HepG2 (cell line): Measurements from ENCODE around the gene RAB35. TPM values are rescaled to one million over a fixed set of nuclear protein-coding genes. Genes with fewer than 3 reads are reported as not detected.

Experiments
- ATAC-seq: fragments of 200-7000 bp; cut with Tn5 transposase; 3 replicates; pipeline ENCODE4 v1.9.1; 2020; ENCODE audit warnings: mild to moderate bottlenecking, moderate library complexity
- BruUV-seq: library from RNA; stranded (reverse); fragments of 400-500 nt; replicated peaks from 2 replicates; lab custom pipeline; 2021; lab: Mats Ljungman, UMichigan
- CTCF ChIA-PET: fragments of 300-600 bp; formaldehyde crosslinking; extraction: SDS; loops from one replicate; lab custom pipeline; 2021; ENCODE audit warnings: low total read pairs, inconsistent platforms, low intra/inter-chr PET ratio; lab: Yijun Ruan, JAX
- POLR2A ChIA-PET: fragments of 350-600 bp; sonication (Branson Sonifier 250); formaldehyde crosslinking; loops from one replicate; lab custom pipeline; 2020; ENCODE audit warnings: antibody characterized with exemption, inconsistent platforms; lab: Yijun Ruan, JAX
- DNase-seq: peaks from one replicate; pipeline ENCODE4 v3.0.0-alpha.2; 2015; ENCODE audit warnings: low spot score
- FAIRE-seq: peaks from 3 replicates; lab custom pipeline; 2011; peaks lifted over from hg19 to GRCh38; lab: Jason Lieb, UNC
- H2AFZ ChIP-seq: one replicate; pipeline ENCODE4 v1.6.1; 2011; ENCODE audit warnings: low read length, inconsistent platforms
- H3K27ac ChIP-seq: fragments of 300-600 bp; 3 replicates; pipeline ENCODE4 v1.8.0; 2011; ENCODE audit warnings: mixed run types, mild to moderate bottlenecking, mixed read lengths, low read length, inconsistent platforms; ENCODE audit not compliant: insufficient read depth; ENCODE audit errors: extremely low read length
- H3K27me3 ChIP-seq, 2 experiments: fragments of 200-600 bp in 1 of 2; 2 replicates in 1 of 2; 3 replicates in 1 of 2; pipeline versions ENCODE4 v1.6.0 to v1.8.0; 2011; ENCODE audit warnings: low read length in 2 of 2, mild to moderate bottlenecking in 2 of 2, moderate library complexity in 2 of 2, inconsistent platforms in 1 of 2; ENCODE audit not compliant: insufficient read depth in 2 of 2, control insufficient read depth in 1 of 2
- H3K36me3 ChIP-seq, 2 experiments: fragments of 200-600 bp in 1 of 2; replicated peaks in 1 of 2; 2 replicates in 1 of 2; 3 replicates in 1 of 2; pipeline versions ENCODE4 v1.5.1 to v1.8.0; 2011; ENCODE audit warnings: low read length in 2 of 2, inconsistent platforms in 1 of 2; ENCODE audit not compliant: insufficient read depth in 2 of 2, control insufficient read depth in 1 of 2
- H3K4me1 ChIP-seq: 2 replicates; pipeline ENCODE4 v1.5.1; 2012; ENCODE audit warnings: low read length, inconsistent platforms; ENCODE audit not compliant: insufficient read depth
- H3K4me2 ChIP-seq: 2 replicates; pipeline ENCODE4 v1.6.0; 2011; ENCODE audit warnings: low read depth, low read length, inconsistent platforms
- H3K4me3 ChIP-seq, 3 experiments: fragments of 200-600 bp in 1 of 3; sonication (generic), shearing (Covaris generic) in 1 of 3; replicated peaks in 1 of 3; 2 replicates each; pipeline ENCODE4 v1.5.1; 2011 to 2016; ENCODE audit warnings: low read length in 3 of 3, inconsistent platforms in 2 of 3, low read depth in 2 of 3, mild to moderate bottlenecking in 2 of 3, control low read depth in 1 of 3, mixed read lengths in 1 of 3; ENCODE audit not compliant: insufficient read depth in 1 of 3
- H3K79me2 ChIP-seq: one replicate; pipeline ENCODE4 v1.6.1; 2011; ENCODE audit warnings: low read length, inconsistent platforms; ENCODE audit not compliant: insufficient read depth
- H3K9ac ChIP-seq: 2 replicates; pipeline ENCODE4 v1.6.0; 2011; ENCODE audit warnings: mild to moderate bottlenecking, low read depth, low read length, inconsistent platforms; ENCODE audit not compliant: insufficient read depth
- H3K9me3 ChIP-seq: 2 replicates; pipeline ENCODE4 v1.5.1; 2012; ENCODE audit warnings: mild to moderate bottlenecking, low read length
- H4K20me1 ChIP-seq: 2 replicates; pipeline ENCODE4 v1.6.0; 2011; ENCODE audit warnings: inconsistent platforms, mild to moderate bottlenecking, low read length, moderate library complexity; ENCODE audit not compliant: insufficient read depth
- EED ChIP-seq: sonication (generic); formaldehyde crosslinking; IDR thresholded peaks from 2 replicates; pipeline ENCODE4 v1.5.0; 2020; ENCODE audit warnings: mild to moderate bottlenecking, missing genetic modification reagents
- NFE2L2 ChIP-seq: fragments of 150-350 bp; IDR thresholded peaks from 2 replicates; pipeline ENCODE4 v1.6.1; 2014; ENCODE audit warnings: low read length
- RBFOX2 ChIP-seq: fragments of 200-400 bp; formaldehyde crosslinking; IDR thresholded peaks from 2 replicates; pipeline ENCODE4 v1.6.1; 2017; ENCODE audit warnings: low read depth, mild to moderate bottlenecking, low read length
- YY1 ChIP-seq: IDR thresholded peaks from 2 replicates; pipeline ENCODE4 v1.6.1; 2011; ENCODE audit warnings: low read length, low read depth, moderate library complexity, mild to moderate bottlenecking; ENCODE audit not compliant: insufficient read depth, insufficient replicate concordance
- ZNF124 ChIP-seq: sonication (generic); formaldehyde crosslinking; IDR thresholded peaks from 2 replicates; pipeline ENCODE4 v1.4.0; 2020; ENCODE audit warnings: missing genetic modification reagents
- ZNF263 ChIP-seq: sonication (generic); formaldehyde crosslinking; IDR thresholded peaks from 2 replicates; pipeline ENCODE4 v1.4.0; 2020; ENCODE audit warnings: missing genetic modification reagents
- ZNF335 ChIP-seq: sonication (generic); formaldehyde crosslinking; IDR thresholded peaks from 2 replicates; pipeline ENCODE4 v1.4.0; 2020; ENCODE audit warnings: missing genetic modification reagents
- ZNF777 ChIP-seq: sonication (generic); formaldehyde crosslinking; IDR thresholded peaks from 2 replicates; pipeline ENCODE4 v1.4.0; 2020; ENCODE audit warnings: missing genetic modification reagents
- WGBS: methylation state at CpG from one replicate; pipeline ENCODE4 v1.1.6; 2017; ENCODE audit warnings: low lambda C conversion rate; 5-methylcytosine and 5-hydroxymethylcytosine counted together
- in situ Hi-C: cut with HindIII; loops from 2 replicates; pipeline ENCODE4 v1.10.0; 2017; ENCODE audit warnings: low pct_unique_long_range_greater_than_20kb; ENCODE audit not compliant: extremely low pct_ligation_motif_present
- intact Hi-C: fragments of 100-400 bp; cut with micrococcal nuclease; formaldehyde crosslinking; loops from one replicate; pipeline ENCODE4 v1.10.0; 2022; ENCODE audit not compliant: unreplicated experiment
- polyA plus RNA-seq, 8 experiments: library from polyadenylated mRNA; depleted of rRNA in 3 of 8; stranded (reverse) in 7 of 8; unstranded in 1 of 8; fragments of >200 nt; fragmentation: Illumina TruSeq in 4 of 8; extraction: Trizol in 4 of 8; gene quantifications; 2 replicates each; pipeline versions ENCODE4 v1.2.1 to v1.2.3, GENCODE V29; 2011 to 2016; ENCODE audit warnings: low read depth in 4 of 8, missing spikeins in 1 of 8, mixed read lengths in 1 of 8; ENCODE audit not compliant: insufficient read depth in 1 of 8
- total RNA-seq, 5 experiments: library from RNA; depleted of rRNA; stranded (reverse); fragments of >200 nt; fragmentation: Illumina TruSeq; extraction: Trizol; gene quantifications; 2 replicates each; pipeline ENCODE4 v1.2.3, GENCODE V29; 2016; ENCODE audit warnings: low read depth in 1 of 5
- TF ChIP-seq, protein P1 (sequence below): sonication (generic); formaldehyde crosslinking; IDR thresholded peaks from 2 replicates; pipeline ENCODE4 v1.4.0; 2020; ENCODE audit warnings: missing genetic modification reagents; ENCODE audit errors: not compliant biosample characterization
- TF ChIP-seq, protein P2 (sequence below): fragments of 450-650 bp; IDR thresholded peaks from 2 replicates; pipeline ENCODE4 v1.6.1; 2017

RAB35 gene
- total and polyA plus RNA-seq, 2 of the 13 experiments (the other 11 are each of a cell fraction or from before 2014, with no cell fraction given): 25.2 to 29.1 TPM

DNA sequence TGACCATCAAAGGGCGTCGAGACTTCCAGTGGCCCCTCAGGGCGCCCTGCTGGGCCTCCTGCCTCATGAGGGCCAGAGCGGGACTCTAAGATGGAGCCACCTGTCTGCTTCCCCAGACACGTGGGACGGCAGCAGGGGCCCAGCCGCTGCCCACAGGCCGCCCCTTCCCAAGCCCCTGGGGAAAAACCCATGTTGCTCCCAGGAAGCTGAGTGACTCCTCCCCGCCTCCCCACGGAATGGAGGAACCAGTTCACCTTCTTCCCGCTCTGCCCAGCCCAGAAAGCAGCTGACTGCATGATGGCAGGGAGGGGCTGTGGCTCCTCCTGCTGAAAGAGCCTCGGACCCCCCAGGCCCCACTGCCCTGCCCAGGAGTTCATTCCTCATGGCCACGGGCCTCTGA, 14.9 kb downstream of the RAB35 start:
- no peak for ATAC-seq
- POLR2A ChIA-PET: no interaction called here
- no TSS peak for BruUV-seq
- Histone ChIP-seq H3K4me3 (no peak overlapping the region), H4K20me1 (peaks cover 12% of the 10 kb centered on the region; the same call in 1 of the 2 replicates), H3K27ac (no peak overlapping the region), H2AFZ (no peak overlapping the region), H3K27me3 (no peaks in the 10 kb centered on the region), H3K9me3 (no peaks in the 10 kb centered on the region), H3K4me1 (no peaks in the 10 kb centered on the region), H3K79me2 (peaks cover 22% of the 10 kb centered on the region), H3K4me2 (no peak overlapping the region), H3K36me3 (peaks cover 29 to 67% of the 10 kb centered on the region in 2 experiments; a peak in 4 of 5 replicates), H3K9ac (no peak overlapping the region)
- CTCF ChIA-PET: no interaction called here
- intact Hi-C loops (no loop called here), in situ Hi-C loops (no loop called here)
- TF ChIP-seq RBFOX2 (no peak), YY1 (no peak), ZNF124 (CRISPR knock-in tag) (no peak), ZNF335 (CRISPR knock-in tag) (no peak), NFE2L2 (no peak), ZNF777 (CRISPR knock-in tag) (no peak), EED (no peak), ZNF263 (CRISPR knock-in tag) (no peak)
- TF ChIP-seq, protein P1, sequence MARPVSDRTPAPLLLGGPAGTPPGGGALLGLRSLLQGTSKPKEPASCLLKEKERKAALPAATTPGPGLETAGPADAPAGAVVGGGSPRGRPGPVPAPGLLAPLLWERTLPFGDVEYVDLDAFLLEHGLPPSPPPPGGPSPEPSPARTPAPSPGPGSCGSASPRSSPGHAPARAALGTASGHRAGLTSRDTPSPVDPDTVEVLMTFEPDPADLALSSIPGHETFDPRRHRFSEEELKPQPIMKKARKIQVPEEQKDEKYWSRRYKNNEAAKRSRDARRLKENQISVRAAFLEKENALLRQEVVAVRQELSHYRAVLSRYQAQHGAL (CRISPR knock-in tag): no peak
- TF ChIP-seq, protein P2, sequence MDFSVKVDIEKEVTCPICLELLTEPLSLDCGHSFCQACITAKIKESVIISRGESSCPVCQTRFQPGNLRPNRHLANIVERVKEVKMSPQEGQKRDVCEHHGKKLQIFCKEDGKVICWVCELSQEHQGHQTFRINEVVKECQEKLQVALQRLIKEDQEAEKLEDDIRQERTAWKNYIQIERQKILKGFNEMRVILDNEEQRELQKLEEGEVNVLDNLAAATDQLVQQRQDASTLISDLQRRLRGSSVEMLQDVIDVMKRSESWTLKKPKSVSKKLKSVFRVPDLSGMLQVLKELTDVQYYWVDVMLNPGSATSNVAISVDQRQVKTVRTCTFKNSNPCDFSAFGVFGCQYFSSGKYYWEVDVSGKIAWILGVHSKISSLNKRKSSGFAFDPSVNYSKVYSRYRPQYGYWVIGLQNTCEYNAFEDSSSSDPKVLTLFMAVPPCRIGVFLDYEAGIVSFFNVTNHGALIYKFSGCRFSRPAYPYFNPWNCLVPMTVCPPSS: no peak
- no peak for DNase-seq
- 97% methylated on average over 11 of the region's 13 CpGs for WGBS
- FAIRE-seq: no peak
